Caco-2 (cell line): ENCODE data around the gene GALK1. TPM values are rescaled to one million over a fixed set of nuclear protein-coding genes. Genes with fewer than 3 reads are reported as not detected.
"Not testable (repeated sequence)": the region's sequence is repeated elsewhere in the genome, so short reads cannot be mapped to it uniquely, and the experiment has no call there.

ENCODE experiments used
- BruUV-seq: library from RNA; stranded (reverse); fragments of 400-500 nt; replicated peaks from 2 replicates; lab custom pipeline; 2021; lab: Mats Ljungman, UMichigan
- CTCF ChIA-PET: fragments of 300-600 bp; sonication (Branson Sonifier 250); formaldehyde crosslinking; loops from one replicate; lab custom pipeline; 2022; ENCODE audit warnings: antibody characterized with exemption; lab: Charles Lee
- POLR2A ChIA-PET: fragments of 300-600 bp; sonication (Branson Sonifier 250); formaldehyde crosslinking; loops from one replicate; lab custom pipeline; 2022; ENCODE audit warnings: antibody characterized with exemption; lab: Charles Lee
- DNase-seq, 2 experiments: peaks; one replicate each; pipeline versions ENCODE4 v3.0.0 to v3.0.0-alpha.2; 2020 to 2022
- H3K27me3 ChIP-seq: replicated peaks from 2 replicates; pipeline ENCODE4 v1.6.0; 2011; ENCODE audit warnings: low read length; ENCODE audit not compliant: control insufficient read depth, insufficient read depth
- H3K36me3 ChIP-seq: 2 replicates; pipeline ENCODE4 v1.5.1; 2011; ENCODE audit warnings: low read length; ENCODE audit not compliant: control insufficient read depth, insufficient read depth
- H3K4me1 ChIP-seq: fragments of 250-450 bp; sonication (Bioruptor Pico); 2 replicates; pipeline ENCODE4 v1.5.1; 2020; ENCODE audit warnings: mild to moderate bottlenecking
- H3K4me3 ChIP-seq: 2 replicates; pipeline ENCODE4 v1.5.1; 2011; ENCODE audit warnings: low read depth, mild to moderate bottlenecking, control low read depth, low read length
- H3K9me3 ChIP-seq: fragments of 250-450 bp; sonication (Bioruptor Pico); 2 replicates; pipeline ENCODE4 v1.5.1; 2020; ENCODE audit warnings: mild to moderate bottlenecking, moderate library complexity
- H3K27ac Mint-ChIP-seq: one replicate; pipeline ENCODE4 v1.8.0; 2022; ENCODE audit warnings: mixed read lengths; ENCODE audit not compliant: unreplicated experiment
- H3K27me3 Mint-ChIP-seq: one replicate; pipeline ENCODE4 v1.8.0; 2022; ENCODE audit warnings: mixed read lengths; ENCODE audit not compliant: insufficient read depth, unreplicated experiment
- H3K36me3 Mint-ChIP-seq: one replicate; pipeline ENCODE4 v1.8.0; 2022; ENCODE audit warnings: mild to moderate bottlenecking, mixed read lengths; ENCODE audit not compliant: insufficient read depth, unreplicated experiment
- H3K4me1 Mint-ChIP-seq: one replicate; pipeline ENCODE4 v1.8.0; 2022; ENCODE audit warnings: low read depth, mixed read lengths; ENCODE audit not compliant: unreplicated experiment
- H3K4me3 Mint-ChIP-seq: one replicate; pipeline ENCODE4 v1.8.0; 2022; ENCODE audit warnings: mild to moderate bottlenecking, moderate library complexity, mixed read lengths; ENCODE audit not compliant: unreplicated experiment
- H3K9me3 Mint-ChIP-seq: one replicate; pipeline ENCODE4 v1.8.0; 2022; ENCODE audit warnings: mixed read lengths; ENCODE audit not compliant: unreplicated experiment
- intact Hi-C: fragments of 100-400 bp; cut with micrococcal nuclease; formaldehyde crosslinking; loops from one replicate; pipeline ENCODE4 v1.10.0; 2022; ENCODE audit not compliant: unreplicated experiment
- total RNA-seq: library from RNA; stranded (reverse); gene quantifications from 2 replicates; pipeline ENCODE4 v1.2.3, GENCODE V29; 2022
- TF ChIP-seq, protein P1 (sequence below), 2 experiments: fragments of 200-600 bp in 1 of 2; IDR thresholded peaks; 1 replicate in 1 of 2; 2 replicates in 1 of 2; pipeline versions ENCODE4 v1.5.1 to v1.8.0; 2011 to 2022; ENCODE audit warnings: antibody characterized with exemption in 1 of 2, control low read depth in 1 of 2, inconsistent platforms in 1 of 2, low read depth in 1 of 2, low read length in 1 of 2, mild to moderate bottlenecking in 1 of 2, moderate library complexity in 1 of 2; ENCODE audit not compliant: insufficient read depth in 1 of 2, severe bottlenecking in 1 of 2, unreplicated experiment in 1 of 2

The GALK1 gene
- total RNA-seq, 1 experiment from 2014 or later: 41.1 TPM

- Histone ChIP-seq H3K9me3 (no peaks in the 10 kb centered on the region), H3K4me1 (peaks cover 27% of the 10 kb centered on the region), H3K36me3 (no peaks in the 10 kb centered on the region; the same call in 1 of the 2 replicates), H3K27me3 (no peaks in the 10 kb centered on the region), H3K4me3 (peak overlapping the region; percentile 75)
- BruUV-seq: no TSS peak
- Mint-ChIP-seq H3K36me3 (peaks cover 7% of the 10 kb centered on the region), H3K4me1 (peaks cover 8% of the 10 kb centered on the region), H3K4me3 (peak overlapping the region; percentile 75), H3K27me3 (no peaks in the 10 kb centered on the region), H3K9me3 (no peaks in the 10 kb centered on the region), H3K27ac (peak overlapping the region; percentile 75)
- DNase-seq: no peak
- ChIA-PET CTCF (interaction anchor here (0.6 to 4.6 kb wide), 11 partner anchors 14 to 504 kb away, joined by 3 to 27 read pairs (median 6); partner anchors contain the start of genes SMIM5, TRIM65, UNK and WBP2), POLR2A (interaction anchor here (0.5 to 3.4 kb wide), 5 partner anchors 16 to 117 kb away, joined by 4 to 49 read pairs (median 6); partner anchors contain the start of genes UNK and WBP2)
- intact Hi-C loops: no loop called here
- TF ChIP-seq, protein P1, sequence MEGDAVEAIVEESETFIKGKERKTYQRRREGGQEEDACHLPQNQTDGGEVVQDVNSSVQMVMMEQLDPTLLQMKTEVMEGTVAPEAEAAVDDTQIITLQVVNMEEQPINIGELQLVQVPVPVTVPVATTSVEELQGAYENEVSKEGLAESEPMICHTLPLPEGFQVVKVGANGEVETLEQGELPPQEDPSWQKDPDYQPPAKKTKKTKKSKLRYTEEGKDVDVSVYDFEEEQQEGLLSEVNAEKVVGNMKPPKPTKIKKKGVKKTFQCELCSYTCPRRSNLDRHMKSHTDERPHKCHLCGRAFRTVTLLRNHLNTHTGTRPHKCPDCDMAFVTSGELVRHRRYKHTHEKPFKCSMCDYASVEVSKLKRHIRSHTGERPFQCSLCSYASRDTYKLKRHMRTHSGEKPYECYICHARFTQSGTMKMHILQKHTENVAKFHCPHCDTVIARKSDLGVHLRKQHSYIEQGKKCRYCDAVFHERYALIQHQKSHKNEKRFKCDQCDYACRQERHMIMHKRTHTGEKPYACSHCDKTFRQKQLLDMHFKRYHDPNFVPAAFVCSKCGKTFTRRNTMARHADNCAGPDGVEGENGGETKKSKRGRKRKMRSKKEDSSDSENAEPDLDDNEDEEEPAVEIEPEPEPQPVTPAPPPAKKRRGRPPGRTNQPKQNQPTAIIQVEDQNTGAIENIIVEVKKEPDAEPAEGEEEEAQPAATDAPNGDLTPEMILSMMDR (IDR thresholded peaks at IDR 0.05; ENCODE audit: insufficient read depth in 1 of 2, low read depth in 1 of 2, low read length in 1 of 2, severe bottlenecking in 1 of 2, unreplicated experiment in 1 of 2): no peak
Measured at GRCh38 chr17:75763613-75764416, 1.2 kb downstream of the GALK1 start.

- POLR2A ChIA-PET: interaction anchor here (0.5 to 3.4 kb wide), 3 partner anchors 17 to 117 kb away, joined by 4 to 49 read pairs (median 6); a partner anchor contains a TSS
- H3K27ac Mint-ChIP-seq: no peak overlapping the region
- Histone ChIP-seq H3K27me3 (no peaks in the 10 kb centered on the region), H3K36me3 (no peaks in the 10 kb centered on the region; the same call in 1 of the 2 replicates), H3K4me3 (no peak overlapping the region), H3K9me3 (no peaks in the 10 kb centered on the region), H3K4me1 (peaks cover 27% of the 10 kb centered on the region)
- no peak for DNase-seq
- TF ChIP-seq, protein P1 (IDR thresholded peaks at IDR 0.05; ENCODE audit: insufficient read depth in 1 of 2, low read depth in 1 of 2, low read length in 1 of 2, severe bottlenecking in 1 of 2, unreplicated experiment in 1 of 2): no peak
- BruUV-seq: no TSS peak
- H3K4me3 Mint-ChIP-seq: peak overlapping the region; percentile 50
- no peaks in the 10 kb centered on the region for H3K27me3 Mint-ChIP-seq
- H3K36me3 Mint-ChIP-seq: peaks cover 12% of the 10 kb centered on the region
- CTCF ChIA-PET: interaction anchor here (1.3 to 4.6 kb wide), 6 partner anchors 13 to 130 kb away, joined by 6 to 27 read pairs (median 15); partner anchors contain the start of genes SMIM5 and UNK
- no peaks in the 10 kb centered on the region for H3K9me3 Mint-ChIP-seq
- intact Hi-C loops: no loop called here
- H3K4me1 Mint-ChIP-seq: peaks cover 11% of the 10 kb centered on the region
Measured at GRCh38 chr17:75763269-75763607, 1.8 kb downstream of the GALK1 start.

GRCh38 chr17:75762513-75763268, 2.3 kb downstream of the GALK1 start:
- POLR2A ChIA-PET: interaction anchor here (0.6 to 1.2 kb wide), 2 partner anchors 17 to 118 kb away, joined by 5 to 6 read pairs; no protein-coding TSS in a partner anchor
- no peak overlapping the region for H3K4me3 ChIP-seq
- Mint-ChIP-seq H3K36me3 (peaks cover 13% of the 10 kb centered on the region), H3K27me3 (no peaks in the 10 kb centered on the region), H3K4me1 (peaks cover 11% of the 10 kb centered on the region), H3K27ac (peak overlapping the region; percentile 64), H3K9me3 (no peaks in the 10 kb centered on the region), H3K4me3 (peak overlapping the region; percentile 50)
- H3K27me3 ChIP-seq: no peaks in the 10 kb centered on the region
- TF ChIP-seq, protein P1 (IDR thresholded peaks at IDR 0.05; ENCODE audit: insufficient read depth in 1 of 2, low read depth in 1 of 2, low read length in 1 of 2, severe bottlenecking in 1 of 2, unreplicated experiment in 1 of 2): no peak
- CTCF ChIA-PET: interaction anchor here (0.6 to 4.6 kb wide), 6 partner anchors 15 to 243 kb away, joined by 3 to 27 read pairs (median 10); partner anchors contain the start of genes SMIM5 and UNK
- no peak for DNase-seq
- no peaks in the 10 kb centered on the region; the same call in 1 of the 2 replicates for H3K36me3 ChIP-seq
- peaks cover 27% of the 10 kb centered on the region for H3K4me1 ChIP-seq
- BruUV-seq: TSS peak; percentile 11
- intact Hi-C loops: no loop called here
- H3K9me3 ChIP-seq: no peaks in the 10 kb centered on the region

GRCh38 chr17:75759978-75760640, 4.9 kb downstream of the GALK1 start:
- intact Hi-C loops, H3K4me3 Mint-ChIP-seq, H3K9me3 ChIP-seq, H3K4me3 ChIP-seq, H3K9me3 Mint-ChIP-seq, H3K27me3 Mint-ChIP-seq, H3K27ac Mint-ChIP-seq, BruUV-seq, DNase-seq, H3K27me3 ChIP-seq, H3K36me3 ChIP-seq: not testable (repeated sequence)
- peaks cover 24% of the 10 kb centered on the region for H3K4me1 ChIP-seq
- Mint-ChIP-seq H3K4me1 (peaks cover 11% of the 10 kb centered on the region), H3K36me3 (peaks cover 24% of the 10 kb centered on the region)
- POLR2A ChIA-PET: interaction anchor here (1.0 to 1.1 kb wide), 2 partner anchors 20 to 312 kb away, joined by 3 to 4 read pairs; partner anchors contain the start of gene SRP68
- CTCF ChIA-PET: interaction anchor here (0.5 to 3.0 kb wide), 6 partner anchors 10 to 781 kb away, joined by 3 to 20 read pairs (median 4); partner anchors contain the start of gene WBP2
